Common myeloid progenitor, CD34-positive (primary cell): ENCODE results near the gene UMPS.

Source experiments
- CTCF ChIA-PET: fragments of 350-600 bp; sonication (Branson Sonifier 250); formaldehyde crosslinking; loops from one replicate; lab custom pipeline; 2021; ENCODE audit warnings: antibody characterized with exemption; lab: Charles Lee
- POLR2A ChIA-PET: fragments of 350-600 bp; sonication (Branson Sonifier 250); formaldehyde crosslinking; loops from one replicate; lab custom pipeline; 2021; ENCODE audit warnings: antibody characterized with exemption; lab: Charles Lee
- DNase-seq, 3 donors: peaks; one replicate each; pipeline versions ENCODE4 v3.0.0 to v3.0.0-alpha.2; 2013
- H3K27ac ChIP-seq, 2 experiments: 1 replicate in 1 of 2; 2 replicates in 1 of 2; pipeline ENCODE4 v1.7.0; 2013; ENCODE audit warnings: inconsistent platforms in 2 of 2, low read length in 2 of 2, mild to moderate bottlenecking in 2 of 2, low read depth in 1 of 2, moderate library complexity in 1 of 2; ENCODE audit not compliant: severe bottlenecking in 2 of 2, insufficient read depth in 1 of 2, poor library complexity in 1 of 2
- H3K27me3 ChIP-seq, 5 experiments: replicated peaks in 2 of 5; 1 replicate in 3 of 5; 2 replicates in 2 of 5; pipeline versions ENCODE4 v1.6.1 to v1.7.0; 2013; ENCODE audit warnings: low read length in 4 of 5, mild to moderate bottlenecking in 2 of 5, moderate library complexity in 2 of 5, inconsistent platforms in 1 of 5; ENCODE audit not compliant: insufficient read depth in 5 of 5, control insufficient read depth in 4 of 5
- H3K36me3 ChIP-seq, 4 experiments: 1 replicate in 2 of 4; 2 replicates in 2 of 4; pipeline versions ENCODE4 v1.6.1 to v1.7.0; 2013; ENCODE audit warnings: low read length in 3 of 4, control low read depth in 1 of 4, mild to moderate bottlenecking in 1 of 4; ENCODE audit not compliant: control insufficient read depth in 4 of 4, insufficient read depth in 4 of 4
- H3K4me1 ChIP-seq, 4 experiments: 1 replicate in 3 of 4; 2 replicates in 1 of 4; pipeline versions ENCODE4 v1.6.1 to v1.7.1; 2013; ENCODE audit warnings: low read length in 3 of 4, mild to moderate bottlenecking in 3 of 4, control low read depth in 1 of 4, inconsistent platforms in 1 of 4, moderate library complexity in 1 of 4; ENCODE audit not compliant: control insufficient read depth in 4 of 4, insufficient read depth in 4 of 4; ENCODE audit errors: control extremely low read depth in 1 of 4
- H3K4me3 ChIP-seq, 7 experiments: 1 replicate in 4 of 7; 2 replicates in 3 of 7; pipeline versions ENCODE4 v1.5.1 to v1.7.0; 2013; ENCODE audit warnings: mild to moderate bottlenecking in 7 of 7, low read length in 6 of 7, moderate library complexity in 6 of 7, inconsistent platforms in 2 of 7, low read depth in 2 of 7, control low read depth in 1 of 7; ENCODE audit not compliant: insufficient read depth in 4 of 7, control insufficient read depth in 1 of 7; ENCODE audit errors: extremely low read depth in 1 of 7
- H3K9me3 ChIP-seq, 5 experiments: 1 replicate in 4 of 5; 2 replicates in 1 of 5; pipeline versions ENCODE4 v1.6.1 to v1.7.1; 2013; ENCODE audit warnings: low read length in 4 of 5, mild to moderate bottlenecking in 2 of 5, inconsistent platforms in 1 of 5, low read depth in 1 of 5, moderate library complexity in 1 of 5; ENCODE audit not compliant: control insufficient read depth in 4 of 5, insufficient read depth in 2 of 5; ENCODE audit errors: control extremely low read depth in 1 of 5
- WGBS: methylation state at CpG from one replicate; pipeline ENCODE4 v1.1.5; 2013; ENCODE audit not compliant: insufficient coverage; 5-methylcytosine and 5-hydroxymethylcytosine counted together

Gene UMPS

GRCh38 chr3:124761250-124761796 is 31.1 kb downstream of the UMPS start:
- Histone ChIP-seq H3K36me3 (no peaks in the 10 kb centered on the region), H3K27ac (no peak overlapping the region), H3K4me1 (peaks cover 0 to 11% (median 7%) of the 10 kb centered on the region in 4 experiments), H3K4me3 (no peak overlapping the region), H3K9me3 (no peaks in the 10 kb centered on the region), H3K27me3 (no peaks in the 10 kb centered on the region)
- peak; percentile 77 to 89 (median 82) for DNase-seq
- 9% methylated on average over 12 of the region's 15 CpGs for WGBS
- ChIA-PET CTCF (interaction anchor here (0.6 to 10.3 kb wide), 42 partner anchors 9 to 825 kb away, joined by 3 to 148 read pairs (median 4); partner anchors contain the start of gene ITGB5), POLR2A (interaction anchor here (1.2 to 1.5 kb wide), 2 partner anchors 16 to 140 kb away, joined by 5 to 6 read pairs; no protein-coding TSS in a partner anchor)

- peaks cover 0 to 11% (median 7%) of the 10 kb centered on the region in 4 experiments for H3K4me1 ChIP-seq
- ChIA-PET POLR2A (interaction anchor here (1.2 kb wide), 1 partner anchor 17 kb away, joined by 6 read pairs; no protein-coding TSS in a partner anchor), CTCF (interaction anchor here (1.2 to 10.3 kb wide), 15 partner anchors 8 to 678 kb away, joined by 3 to 148 read pairs (median 6); no protein-coding TSS in a partner anchor)
- no peaks in the 10 kb centered on the region for H3K36me3 ChIP-seq
- no peaks in the 10 kb centered on the region for H3K27me3 ChIP-seq
- H3K9me3 ChIP-seq: no peaks in the 10 kb centered on the region
- H3K27ac ChIP-seq: no peak overlapping the region
- WGBS: 57% methylated on average over 4 of the region's 6 CpGs
- no peak for DNase-seq
- no peak overlapping the region for H3K4me3 ChIP-seq
Observed at GRCh38 chr3:124761935-124762660, 31.8 kb downstream of the UMPS start.

- WGBS: 100% methylated on average over 1 of the region's 4 CpGs
- ChIA-PET POLR2A (no interaction called here), CTCF (interaction anchor here (1.2 to 10.3 kb wide), 7 partner anchors 8 to 140 kb away, joined by 3 to 148 read pairs (median 10); no protein-coding TSS in a partner anchor)
- Histone ChIP-seq H3K4me3 (no peak overlapping the region), H3K27me3 (peaks cover 0 to 2% (median 0%) of the 10 kb centered on the region in 5 experiments), H3K36me3 (no peaks in the 10 kb centered on the region), H3K27ac (no peak overlapping the region), H3K9me3 (no peaks in the 10 kb centered on the region), H3K4me1 (peaks cover 0 to 11% (median 7%) of the 10 kb centered on the region in 4 experiments)
- DNase-seq: no peak
Observed at GRCh38 chr3:124762661-124763011, 32.4 kb downstream of the UMPS start.

- no peaks in the 10 kb centered on the region for H3K9me3 ChIP-seq
- CTCF ChIA-PET: interaction anchor here (0.9 to 10.3 kb wide), 8 partner anchors 7 to 139 kb away, joined by 3 to 148 read pairs (median 8); no protein-coding TSS in a partner anchor
- no peak overlapping the region for H3K27ac ChIP-seq
- DNase-seq: no peak
- peaks cover 0 to 11% (median 7%) of the 10 kb centered on the region in 4 experiments for H3K4me1 ChIP-seq
- H3K4me3 ChIP-seq: no peak overlapping the region
- H3K27me3 ChIP-seq: peaks cover 0 to 2% (median 0%) of the 10 kb centered on the region in 5 experiments
- 99% methylated on average over 8 of the region's 8 CpGs for WGBS
- H3K36me3 ChIP-seq: no peaks in the 10 kb centered on the region
- POLR2A ChIA-PET: no interaction called here
Observed at GRCh38 chr3:124763206-124763605, 33.0 kb downstream of the UMPS start.

GRCh38 chr3:124763644-124764358 is 33.5 kb downstream of the UMPS start:
- Histone ChIP-seq H3K4me1 (peaks cover 0 to 11% (median 7%) of the 10 kb centered on the region in 4 experiments), H3K27ac (no peak overlapping the region), H3K36me3 (no peaks in the 10 kb centered on the region), H3K9me3 (no peaks in the 10 kb centered on the region), H3K27me3 (peaks cover 0 to 2% (median 0%) of the 10 kb centered on the region in 5 experiments), H3K4me3 (no peak overlapping the region)
- POLR2A ChIA-PET: no interaction called here
- CTCF ChIA-PET: interaction anchor here (0.9 to 10.3 kb wide), 6 partner anchors 6 to 158 kb away, joined by 3 to 148 read pairs (median 8); no protein-coding TSS in a partner anchor
- 90% methylated on average over 12 of the region's 15 CpGs for WGBS
- no peak for DNase-seq

- Histone ChIP-seq H3K9me3 (no peaks in the 10 kb centered on the region), H3K36me3 (no peaks in the 10 kb centered on the region), H3K4me3 (no peak overlapping the region), H3K4me1 (peaks cover 0 to 11% (median 7%) of the 10 kb centered on the region in 4 experiments), H3K27ac (no peak overlapping the region), H3K27me3 (peaks cover 0 to 2% (median 0%) of the 10 kb centered on the region in 5 experiments)
- DNase-seq: peak in 2 of 3 donors; percentile 19 to 30
- ChIA-PET POLR2A (no interaction called here), CTCF (interaction anchor here (1.0 to 10.3 kb wide), 3 partner anchors 138 to 161 kb away, joined by 3 to 148 read pairs (median 3); no protein-coding TSS in a partner anchor)
- WGBS: 61% methylated on average over 4 of the region's 5 CpGs
Observed at GRCh38 chr3:124764746-124765145, 34.5 kb downstream of the UMPS start.
